AG09309 (cell line): Measurements from ENCODE around the gene CPO.
"Not testable (repeated sequence)": the region's sequence is repeated elsewhere in the genome, so short reads cannot be mapped to it uniquely, and the experiment has no call there.

ENCODE experiments used
- DNase-seq: peaks from one replicate; pipeline ENCODE4 v3.0.0-alpha.2; 2010; ENCODE audit warnings: low read depth
- H3K4me3 ChIP-seq: 2 replicates; pipeline ENCODE4 v1.5.1; 2011; ENCODE audit warnings: mild to moderate bottlenecking, low read depth, low read length, moderate library complexity; ENCODE audit not compliant: control insufficient read depth
- CTCF ChIP-seq: IDR thresholded peaks from 2 replicates; pipeline ENCODE4 v1.5.1; 2011; ENCODE audit warnings: mild to moderate bottlenecking, low read depth, low read length, inconsistent platforms; ENCODE audit not compliant: insufficient read depth, control insufficient read depth; ENCODE audit errors: missing control alignments

Gene CPO

GRCh38 chr2:206942592-206943478 lies 3.5 kb downstream of the CPO start:
- no peak for DNase-seq
- no peak overlapping the region for H3K4me3 ChIP-seq
- TF ChIP-seq CTCF, result no peak

DNA sequence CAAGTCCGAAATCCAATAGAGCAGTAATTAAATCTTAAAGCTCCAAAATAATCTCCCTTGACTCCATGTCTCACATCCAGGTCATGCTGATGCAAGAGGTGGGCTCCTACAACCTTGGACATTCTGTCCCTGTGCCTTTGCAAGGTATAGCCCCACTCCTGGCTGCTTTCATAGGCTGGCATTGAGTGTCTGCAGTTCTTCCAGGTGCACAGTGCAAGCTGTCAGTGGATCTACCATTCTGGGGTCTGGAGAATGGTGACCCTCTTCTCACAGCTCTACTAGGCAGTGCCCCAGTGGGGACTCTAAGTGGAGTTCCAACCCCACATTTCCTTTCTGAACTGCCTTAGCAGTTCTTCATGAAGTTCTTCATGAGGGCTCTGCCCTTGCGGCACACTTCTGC lies 14.1 kb downstream of the CPO start:
- not testable (repeated sequence) for H3K4me3 ChIP-seq, DNase-seq

- H3K4me3 ChIP-seq, result no peak overlapping the region
- no peak for TF ChIP-seq CTCF
- DNase-seq, result no peak
Measured at GRCh38 chr2:206955253-206955652, 15.9 kb downstream of the CPO start.

DNA sequence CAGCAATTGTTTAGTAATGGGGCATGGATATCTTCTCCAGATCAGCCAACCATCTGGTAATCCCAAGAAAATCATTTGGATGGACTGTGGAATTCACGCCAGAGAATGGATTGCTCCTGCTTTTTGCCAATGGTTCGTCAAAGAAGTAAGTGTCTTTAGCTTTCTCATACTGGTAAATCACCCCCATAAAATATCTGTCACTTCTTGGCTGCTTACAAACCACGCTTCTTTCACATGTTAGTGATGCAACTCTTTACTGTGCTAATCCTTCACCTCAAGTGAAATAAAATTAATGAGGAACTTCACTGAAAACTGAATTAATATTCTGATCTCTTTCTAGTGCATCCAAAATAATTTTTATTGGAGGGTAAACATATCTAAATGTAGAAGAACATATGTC lies 18.9 kb downstream of the CPO start:
- TF ChIP-seq CTCF, result no peak
- no peak overlapping the region for H3K4me3 ChIP-seq
- DNase-seq, result no peak

- no peak for TF ChIP-seq CTCF
- DNase-seq, result no peak
- no peak overlapping the region for H3K4me3 ChIP-seq
Measured at GRCh38 chr2:206962966-206963365, 23.6 kb downstream of the CPO start.

- TF ChIP-seq CTCF, result no peak
- no peak overlapping the region for H3K4me3 ChIP-seq
- no peak for DNase-seq
Measured at GRCh38 chr2:206968134-206969086, 29.1 kb downstream of the CPO start.

- H3K4me3 ChIP-seq, result no peak overlapping the region
- no peak for DNase-seq
- TF ChIP-seq CTCF, result no peak
Measured at GRCh38 chr2:206969192-206969591, 29.9 kb downstream of the CPO start.
